SJSA1 (cell line): ENCODE data around the gene ISY1. TPM values are rescaled to one million over a fixed set of nuclear protein-coding genes. Genes with fewer than 3 reads are reported as not detected.
"Not testable (repeated sequence)": the region's sequence is repeated elsewhere in the genome, so short reads cannot be mapped to it uniquely, and the experiment has no call there.

Experiments
- DNase-seq, 2 experiments: peaks; one replicate each; pipeline ENCODE4 v3.0.0-alpha.2; 2015 to 2020; ENCODE audit warnings: low spot score in 2 of 2, low read depth in 1 of 2
- H3K27ac ChIP-seq: fragments of 250-450 bp; sonication (Bioruptor Pico); 2 replicates; pipeline ENCODE4 v1.5.1; 2020; ENCODE audit warnings: mild to moderate bottlenecking, moderate library complexity
- H3K27me3 ChIP-seq: fragments of 250-450 bp; sonication (Bioruptor Pico); replicated peaks from 2 replicates; pipeline ENCODE4 v1.5.1; 2020; ENCODE audit warnings: mild to moderate bottlenecking, moderate library complexity
- H3K36me3 ChIP-seq: fragments of 250-450 bp; sonication (Bioruptor Pico); 2 replicates; pipeline ENCODE4 v1.5.1; 2020; ENCODE audit warnings: mild to moderate bottlenecking
- H3K4me1 ChIP-seq: fragments of 250-450 bp; sonication (Bioruptor Pico); replicated peaks from 2 replicates; pipeline ENCODE4 v1.6.1; 2021; ENCODE audit warnings: mild to moderate bottlenecking
- H3K4me3 ChIP-seq: fragments of 250-450 bp; sonication (Bioruptor Pico); 2 replicates; pipeline ENCODE4 v1.5.1; 2020; ENCODE audit warnings: mild to moderate bottlenecking
- H3K9me3 ChIP-seq: fragments of 250-450 bp; sonication (Bioruptor Pico); replicated peaks from 2 replicates; pipeline ENCODE4 v1.5.1; 2020; ENCODE audit warnings: mild to moderate bottlenecking
- total RNA-seq: library from RNA; depleted of rRNA; stranded (reverse); fragments of >200 nt; shearing (Covaris generic); gene quantifications from 2 replicates; pipeline ENCODE4 v1.2.3, GENCODE V29; 2014

ISY1 gene
- total RNA-seq, 1 experiment from 2014 or later = 40.5 TPM

DNA sequence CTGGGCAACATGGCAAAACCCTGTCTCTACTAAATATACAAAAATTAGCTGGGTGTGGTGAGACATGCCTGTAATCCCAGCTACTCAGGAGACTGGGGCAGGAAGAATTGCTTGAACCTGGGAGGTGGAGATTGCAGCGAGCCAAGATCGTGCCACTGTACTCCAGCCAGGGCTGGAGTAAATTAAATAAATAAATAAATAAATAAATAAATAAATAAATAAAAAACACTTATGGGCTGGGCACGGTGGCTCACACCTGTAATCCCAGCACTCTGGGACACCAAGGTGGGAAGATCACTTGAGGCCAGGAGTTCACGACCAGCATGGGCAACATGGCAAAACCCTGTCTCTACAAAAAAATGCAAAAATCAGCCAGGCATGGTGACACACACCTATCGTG is 19.9 kb downstream of the ISY1 start:
- H3K4me1 ChIP-seq, H3K27me3 ChIP-seq, H3K9me3 ChIP-seq, H3K27ac ChIP-seq, DNase-seq, H3K4me3 ChIP-seq: not testable (repeated sequence)
- peaks cover 42% of the 10 kb centered on the region for H3K36me3 ChIP-seq

DNA sequence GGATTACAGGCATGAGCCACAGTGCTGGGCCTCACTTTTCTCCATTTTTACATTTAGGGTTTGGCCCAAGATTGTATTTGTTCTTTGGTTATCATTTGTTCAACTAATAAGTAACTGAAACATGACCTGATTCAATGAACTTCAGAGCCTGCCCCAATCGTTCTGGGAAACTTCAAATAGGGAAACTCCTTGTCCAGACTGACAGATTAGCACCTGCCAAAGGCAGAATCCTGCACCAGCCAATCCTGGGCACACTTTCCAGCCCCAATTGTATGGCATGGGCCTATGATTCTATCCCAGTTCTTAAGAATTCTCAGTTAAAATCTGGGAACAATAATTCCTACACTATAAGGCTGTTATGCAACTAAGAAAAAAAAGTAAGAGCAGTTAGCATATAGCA is 21.0 kb downstream of the ISY1 start:
- Histone ChIP-seq H3K9me3 (no peaks in the 10 kb centered on the region), H3K27me3 (no peaks in the 10 kb centered on the region), H3K4me3 (no peak overlapping the region), H3K36me3 (peaks cover 40% of the 10 kb centered on the region), H3K27ac (no peak overlapping the region), H3K4me1 (no peaks in the 10 kb centered on the region)
- DNase-seq = no peak

DNA sequence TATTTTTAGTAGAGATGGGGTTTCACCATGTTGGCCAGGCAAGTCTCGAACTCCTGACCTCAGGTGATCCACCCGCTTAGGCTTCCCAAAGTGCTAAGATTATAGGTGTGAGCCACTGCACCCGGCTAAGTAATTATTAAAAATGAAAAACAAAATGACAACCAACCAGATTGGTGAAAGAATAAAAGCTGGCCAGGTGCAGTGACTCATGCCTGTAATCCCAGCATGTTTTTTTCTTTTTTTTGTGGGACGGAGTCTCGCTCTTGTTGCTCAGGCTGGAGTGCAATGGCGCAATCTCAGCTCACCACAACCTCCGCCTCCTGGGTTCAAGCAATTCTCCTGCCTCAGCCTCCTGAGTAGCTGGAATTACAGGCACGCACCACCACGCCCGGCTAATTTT is 24.6 kb downstream of the ISY1 start:
- H3K27ac ChIP-seq, H3K4me3 ChIP-seq, H3K9me3 ChIP-seq, H3K27me3 ChIP-seq, H3K4me1 ChIP-seq, DNase-seq: not testable (repeated sequence)
- peaks cover 57% of the 10 kb centered on the region for H3K36me3 ChIP-seq

DNA sequence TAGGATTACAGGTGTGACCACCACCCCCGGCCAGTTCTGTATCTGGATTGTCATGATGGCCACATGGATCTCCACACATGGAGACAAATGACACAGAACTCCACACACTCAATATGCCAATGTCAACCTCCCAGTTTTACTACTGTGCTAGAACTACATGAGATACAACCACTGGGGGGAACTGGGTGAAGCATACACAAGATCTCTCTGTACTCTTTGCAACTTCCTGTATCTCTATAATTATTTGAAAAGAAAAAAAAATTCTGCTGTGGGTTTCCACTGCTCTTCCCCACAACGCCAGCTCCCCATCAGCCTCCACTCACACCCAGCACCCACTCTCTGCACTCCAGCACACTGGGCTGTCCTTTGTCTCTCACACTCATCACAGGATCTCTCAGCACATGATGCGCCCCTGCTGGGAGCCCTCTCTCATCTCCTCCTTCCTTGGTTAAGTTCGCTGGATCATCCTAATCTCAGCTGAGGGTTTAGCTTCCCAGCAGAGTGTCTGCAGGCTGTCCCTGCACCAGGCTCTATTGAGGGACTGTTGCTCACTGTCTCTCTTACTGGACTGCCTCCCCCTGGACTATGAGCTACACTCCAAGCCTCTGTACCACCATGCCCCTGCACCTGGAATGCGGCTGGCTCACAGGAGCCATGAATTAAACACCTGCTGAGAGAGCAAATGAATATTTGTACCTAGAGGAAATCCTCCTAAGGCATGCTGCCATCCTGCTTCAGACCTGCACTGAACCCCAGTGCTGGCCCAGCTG is 28.6 kb downstream of the ISY1 start:
- Histone ChIP-seq H3K27me3 (no peaks in the 10 kb centered on the region), H3K27ac (no peak overlapping the region), H3K9me3 (no peaks in the 10 kb centered on the region), H3K4me1 (no peaks in the 10 kb centered on the region), H3K4me3 (no peak overlapping the region), H3K36me3 (peaks cover 71% of the 10 kb centered on the region)
- DNase-seq = no peak

DNA sequence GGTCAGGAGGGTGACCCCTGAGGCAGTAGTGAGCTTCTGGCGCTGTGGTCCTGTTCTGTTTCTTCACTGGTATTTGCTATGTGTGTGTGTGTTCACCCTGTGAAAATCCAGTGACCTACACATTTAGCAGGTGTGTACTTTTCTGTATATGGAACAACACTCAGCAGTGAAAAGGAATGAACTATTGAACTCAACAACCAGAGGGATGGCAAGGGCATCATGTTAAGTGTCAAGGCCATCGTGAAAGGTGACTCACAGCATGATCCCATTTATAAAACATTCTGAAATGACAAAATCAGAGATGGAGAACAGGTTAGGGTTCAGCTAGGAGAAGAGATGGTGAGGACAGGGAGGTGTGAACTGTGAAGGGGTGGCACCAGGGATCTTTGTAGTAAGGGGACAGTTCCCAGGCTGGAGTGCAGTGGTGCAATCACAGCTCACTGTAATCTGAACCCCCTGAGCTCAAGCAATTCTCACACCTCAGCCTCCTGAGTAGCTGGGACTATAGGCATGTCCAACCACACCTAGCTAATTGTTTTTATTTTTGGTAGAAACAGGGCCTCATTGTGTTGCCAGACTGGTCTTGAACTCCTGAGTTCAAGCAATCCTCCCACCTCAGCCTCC is 29.3 kb downstream of the ISY1 start:
- no peaks in the 10 kb centered on the region for H3K4me1 ChIP-seq
- no peak overlapping the region for H3K4me3 ChIP-seq
- H3K36me3 ChIP-seq = peaks cover 68% of the 10 kb centered on the region
- no peak for DNase-seq
- H3K9me3 ChIP-seq = no peaks in the 10 kb centered on the region
- no peaks in the 10 kb centered on the region for H3K27me3 ChIP-seq
- no peak overlapping the region for H3K27ac ChIP-seq

DNA sequence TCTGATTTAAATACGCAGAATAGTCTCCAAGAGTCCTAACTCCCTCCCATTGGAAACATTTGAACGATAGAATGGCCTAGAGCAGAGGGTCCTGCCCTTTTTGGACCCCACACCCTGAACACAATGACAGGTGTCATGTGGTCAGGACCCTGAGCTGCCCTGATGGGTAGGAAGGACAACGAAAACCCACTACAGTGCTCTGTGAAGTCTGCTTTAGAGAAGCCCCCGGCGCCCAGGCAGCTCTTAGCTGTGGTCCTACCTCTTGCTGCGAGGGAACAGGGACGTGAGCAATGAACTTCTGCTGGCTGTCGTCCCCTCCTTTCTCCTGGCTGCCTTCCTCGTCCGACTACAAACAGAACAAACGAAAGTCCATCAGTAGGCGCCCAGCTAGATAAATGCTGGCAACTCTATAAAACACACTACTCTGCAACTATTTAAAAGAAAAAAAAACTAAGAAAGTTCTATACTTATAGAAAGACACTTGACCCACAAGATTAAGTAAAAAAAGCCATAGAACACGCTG is 30.5 kb downstream of the ISY1 start:
- no peak for DNase-seq
- H3K4me3 ChIP-seq = no peak overlapping the region
- no peak overlapping the region for H3K27ac ChIP-seq
- no peaks in the 10 kb centered on the region for H3K9me3 ChIP-seq
- H3K27me3 ChIP-seq = no peaks in the 10 kb centered on the region
- H3K4me1 ChIP-seq = no peaks in the 10 kb centered on the region
- H3K36me3 ChIP-seq = peaks cover 64% of the 10 kb centered on the region

DNA sequence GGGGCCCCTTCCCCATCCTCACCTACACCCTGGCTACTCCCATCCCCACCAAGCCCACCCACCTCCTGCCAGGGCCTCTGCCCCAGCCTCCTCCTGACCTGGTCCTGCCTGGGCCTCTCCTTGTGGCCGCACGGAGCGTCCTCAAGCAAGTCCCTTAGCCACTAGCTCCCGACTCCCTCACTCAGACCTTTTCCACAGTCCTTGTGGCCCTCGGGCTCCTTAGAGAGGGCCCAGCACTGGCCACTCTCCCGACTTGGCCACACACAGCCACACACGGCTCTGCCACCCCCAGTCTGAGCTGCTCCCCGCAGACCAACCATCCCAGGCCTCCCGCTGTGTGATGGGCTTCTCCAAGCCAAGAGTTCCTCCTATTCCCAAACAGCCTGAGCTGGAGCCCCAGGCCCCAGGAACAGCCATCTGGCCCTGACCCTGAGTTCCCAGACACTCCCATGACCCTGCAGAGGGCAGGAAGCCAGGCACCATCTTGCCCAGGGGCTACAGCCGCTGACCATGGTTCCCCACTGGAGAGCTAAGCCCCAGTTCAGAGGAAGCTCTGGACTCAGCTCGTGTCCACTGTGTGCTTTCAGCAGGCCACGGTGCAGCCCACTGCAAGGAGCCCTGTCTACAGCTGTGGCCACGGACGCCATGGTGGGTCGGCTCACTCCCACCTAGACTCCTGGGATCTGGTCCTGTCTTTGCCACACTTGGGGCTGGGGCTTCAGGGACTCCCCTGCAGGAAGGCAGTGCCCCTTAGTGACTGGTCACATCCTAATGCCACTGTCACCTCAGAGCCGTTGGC is 32.3 kb downstream of the ISY1 start:
- Histone ChIP-seq H3K4me3 (no peak overlapping the region), H3K9me3 (no peaks in the 10 kb centered on the region), H3K27ac (no peak overlapping the region), H3K36me3 (peaks cover 46% of the 10 kb centered on the region), H3K4me1 (no peaks in the 10 kb centered on the region), H3K27me3 (no peaks in the 10 kb centered on the region)
- no peak for DNase-seq

DNA sequence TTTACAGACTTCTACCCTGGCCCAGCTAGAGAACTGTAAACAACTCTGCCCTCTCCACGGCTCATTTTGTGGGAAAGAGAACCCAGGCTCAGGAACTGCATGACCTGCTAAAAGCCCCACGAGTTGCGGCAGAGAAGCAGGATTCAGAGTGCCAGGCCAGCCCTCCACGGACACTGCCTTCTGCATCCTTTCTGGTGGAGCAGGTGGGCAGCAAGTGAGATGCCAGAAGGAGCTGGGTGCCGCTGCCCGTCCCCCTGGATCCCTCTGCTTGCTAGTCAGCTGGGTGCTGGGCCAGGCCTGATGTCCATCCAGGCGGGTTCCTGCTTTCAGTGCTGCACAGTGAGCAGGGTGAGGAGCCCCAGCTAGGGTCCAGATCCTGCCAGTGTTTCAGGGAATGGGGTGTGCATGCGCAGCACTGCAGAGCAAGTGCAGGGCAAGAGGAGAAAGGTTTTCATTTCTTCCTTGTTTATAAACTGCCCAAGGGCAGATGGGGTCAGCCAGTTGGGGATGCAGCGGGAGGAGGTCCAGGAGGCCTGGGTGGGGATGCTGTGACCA is 34.1 kb downstream of the ISY1 start:
- H3K27ac ChIP-seq = no peak overlapping the region
- H3K4me1 ChIP-seq = no peaks in the 10 kb centered on the region
- H3K27me3 ChIP-seq = no peaks in the 10 kb centered on the region
- H3K9me3 ChIP-seq = no peaks in the 10 kb centered on the region
- H3K36me3 ChIP-seq = peaks cover 31% of the 10 kb centered on the region
- H3K4me3 ChIP-seq = no peak overlapping the region
- no peak for DNase-seq

DNA sequence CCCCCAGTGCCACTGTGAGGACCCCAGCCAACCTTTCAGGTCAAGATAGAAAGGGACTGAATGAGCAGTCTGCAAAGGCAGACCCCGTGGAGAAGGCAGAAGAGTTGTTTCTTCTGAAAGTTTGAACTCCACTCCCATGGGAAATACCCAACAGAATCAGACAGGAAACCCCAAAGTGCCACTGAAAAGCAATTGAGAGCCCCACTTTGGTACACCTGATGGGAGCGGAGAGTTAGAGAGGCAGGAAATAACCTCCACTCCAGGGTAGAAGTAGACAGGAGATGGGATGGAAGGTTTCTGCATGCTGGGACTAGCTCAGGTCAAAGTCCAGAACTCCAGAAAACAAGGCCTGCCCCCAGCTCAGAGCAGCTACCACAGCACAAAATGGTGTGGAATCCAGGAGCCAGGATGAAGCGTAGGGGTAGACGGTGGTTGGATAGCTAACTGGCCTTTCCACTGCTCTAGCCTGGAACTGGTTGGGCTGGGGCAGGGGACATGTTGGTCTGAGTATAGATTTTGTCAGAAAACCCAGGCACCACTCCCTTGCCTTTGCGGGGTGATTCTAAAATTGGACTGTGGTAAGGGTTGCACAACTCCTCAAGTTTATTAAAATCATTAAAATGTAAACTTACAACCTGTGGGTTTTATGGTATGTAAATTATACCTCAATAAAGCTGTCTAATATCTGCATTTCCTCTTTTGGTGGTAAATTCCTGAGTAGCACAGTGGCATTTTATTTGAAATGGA is 37.4 kb downstream of the ISY1 start:
- no peak for DNase-seq
- Histone ChIP-seq H3K27ac (no peak overlapping the region), H3K9me3 (no peaks in the 10 kb centered on the region), H3K4me3 (no peak overlapping the region), H3K27me3 (no peaks in the 10 kb centered on the region), H3K36me3 (no peaks in the 10 kb centered on the region; the same call in 1 of the 2 replicates), H3K4me1 (peaks cover 10% of the 10 kb centered on the region)

DNA sequence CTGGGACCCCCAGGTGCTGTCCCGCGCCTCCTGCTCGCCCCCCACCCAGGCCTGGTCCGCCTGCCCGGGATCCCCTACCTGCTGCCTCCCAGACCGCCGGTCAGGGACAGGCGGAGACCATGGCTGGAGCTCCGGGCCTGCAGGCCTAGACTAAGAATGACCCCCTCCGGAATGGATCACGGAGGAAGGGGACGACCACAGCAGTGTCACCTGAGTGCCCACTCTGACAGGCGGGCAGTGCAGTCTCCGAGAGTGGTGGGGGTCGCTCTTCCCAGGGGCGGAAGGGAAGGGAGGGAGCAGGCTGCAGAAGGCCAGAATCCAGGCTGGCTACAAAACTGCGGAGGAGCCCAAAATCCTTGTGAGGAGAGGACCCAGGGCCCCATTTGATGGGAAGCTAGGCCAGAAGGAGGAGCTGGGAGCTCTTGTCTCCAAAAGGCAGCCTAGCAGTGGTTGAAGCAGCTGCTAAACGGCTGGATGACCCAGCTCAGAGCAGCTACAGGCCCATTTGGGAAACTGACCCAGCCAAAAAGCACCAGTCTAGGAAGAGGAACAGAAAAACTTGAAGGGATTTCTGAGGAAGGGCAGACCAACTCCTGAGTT is 38.4 kb downstream of the ISY1 start:
- no peak overlapping the region for H3K4me3 ChIP-seq
- no peaks in the 10 kb centered on the region for H3K9me3 ChIP-seq
- H3K4me1 ChIP-seq = peaks cover 10% of the 10 kb centered on the region
- H3K27ac ChIP-seq = no peak overlapping the region
- H3K27me3 ChIP-seq = no peaks in the 10 kb centered on the region
- DNase-seq = no peak
- peaks cover 9% of the 10 kb centered on the region for H3K36me3 ChIP-seq

DNA sequence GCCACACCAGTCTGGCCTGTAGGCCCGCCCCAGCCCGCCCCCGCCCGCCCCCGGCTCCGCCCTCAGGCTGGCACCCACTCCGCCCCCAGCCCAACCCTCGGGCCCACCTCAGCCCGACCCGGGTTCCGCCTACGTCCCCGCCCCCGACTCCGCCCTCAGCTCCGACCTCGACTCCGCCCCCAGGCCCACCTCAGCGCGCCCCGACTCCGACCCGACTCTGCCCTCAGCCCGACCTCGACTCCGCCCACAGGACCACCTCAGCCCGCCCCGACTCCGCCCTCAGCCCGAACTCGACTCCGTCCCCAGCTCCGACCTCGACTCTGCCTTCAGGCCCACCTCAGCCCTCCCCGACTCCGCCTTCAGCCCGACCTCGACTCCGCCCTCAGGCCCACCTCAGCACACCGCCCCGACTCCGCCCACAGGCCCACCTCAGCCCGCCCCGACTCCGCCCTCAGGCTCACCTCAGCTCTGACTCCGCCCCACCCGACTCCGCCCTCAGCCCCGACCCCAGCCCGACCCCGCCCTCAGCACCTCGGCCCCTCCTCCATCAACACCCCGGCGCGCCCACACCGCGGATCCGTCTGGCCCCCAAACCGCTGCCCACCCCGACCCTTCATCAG is 39.0 kb downstream of the ISY1 start, which contains the start of gene RAB43:
Gene RAB43, minus strand, starts transcription at position 13 of the 620 bp plus-strand sequence. CDS start 315 bp downstream, outside the sequence.
- Histone ChIP-seq H3K4me3 (peak within 1 kb of the TSS; percentile 67), H3K27me3 (no peaks in the 10 kb centered on the region), H3K27ac (peak within 1 kb of the TSS; percentile 16; the same call in 1 of the 2 replicates), H3K36me3 (peaks cover 13% of the 10 kb centered on the region), H3K4me1 (peaks cover 10% of the 10 kb centered on the region), H3K9me3 (no peaks in the 10 kb centered on the region)
- peak; percentile 54 to 88 for DNase-seq

DNA sequence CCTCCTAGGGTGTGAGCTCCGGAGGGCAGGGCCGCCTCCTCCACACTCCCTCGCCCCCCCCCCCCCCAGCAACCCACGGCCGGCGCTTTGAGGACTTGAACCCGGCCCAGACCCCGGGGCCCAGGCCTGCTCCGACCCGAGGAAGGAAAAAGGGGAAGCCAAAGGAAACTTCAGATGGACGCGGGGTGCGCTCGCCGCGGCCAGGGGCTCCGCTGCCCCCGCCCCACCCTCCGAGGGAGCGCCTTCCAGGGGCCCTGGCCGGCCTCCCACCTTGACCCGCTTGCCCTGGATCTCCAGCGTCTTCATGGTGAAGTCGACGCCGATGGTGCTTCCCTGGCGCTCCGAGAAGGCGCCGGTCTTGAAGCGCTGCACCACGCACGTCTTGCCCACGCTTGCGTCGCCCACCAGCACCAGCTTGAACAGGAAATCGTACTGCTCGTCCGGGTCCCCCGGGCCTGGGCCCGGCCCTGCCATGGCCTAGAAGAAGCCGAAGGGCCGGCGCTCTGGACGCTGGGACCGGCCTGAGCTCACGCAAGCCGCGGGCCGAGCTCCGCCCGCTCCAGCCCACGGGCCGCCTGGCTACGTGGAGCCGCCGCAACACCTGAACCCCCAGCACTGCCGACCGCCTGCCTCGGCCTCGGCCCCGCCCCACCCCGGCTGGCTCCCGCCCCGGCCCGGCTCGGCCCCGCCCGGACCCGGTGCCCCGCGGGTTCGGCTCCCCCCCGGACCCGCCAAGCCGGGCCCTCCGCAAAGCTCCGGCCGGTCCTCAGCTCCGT is 39.7 kb downstream of the ISY1 start:
- Histone ChIP-seq H3K36me3 (peaks cover 13% of the 10 kb centered on the region), H3K27ac (peak overlapping the region; percentile 16; the same call in 1 of the 2 replicates), H3K4me3 (peak overlapping the region; percentile 67), H3K4me1 (peaks cover 10% of the 10 kb centered on the region), H3K27me3 (no peaks in the 10 kb centered on the region), H3K9me3 (no peaks in the 10 kb centered on the region)
- peak in 1 of 2 experiments; percentile 38 for DNase-seq
